T-cell (primary cell): ENCODE measurements around the gene TMPRSS2. TPM values are rescaled to one million over a fixed set of nuclear protein-coding genes. Genes with fewer than 3 reads are reported as not detected.

ENCODE experiments used
- ATAC-seq, 4 experiments: fragments of 200-7000 bp in 3 of 4; fragments of 150-1000 bp in 1 of 4; cut with Tn5 transposase; replicated peaks in 1 of 4; 1 replicate in 3 of 4; 2 replicates in 1 of 4; pipeline ENCODE4 v1.10.0; 2021; ENCODE audit warnings: moderate library complexity in 3 of 4, mild to moderate bottlenecking in 2 of 4, moderate number of reproducible peaks in 1 of 4
- CTCF ChIA-PET, 2 donors: fragments of 300-600 bp; sonication (Branson Sonifier 250); formaldehyde crosslinking; loops; one replicate each; lab custom pipeline; 2022; ENCODE audit warnings: antibody characterized with exemption in 2 of 2; lab: Charles Lee
- POLR2A ChIA-PET, 2 donors: fragments of 300-600 bp; sonication (Branson Sonifier 250); formaldehyde crosslinking; loops; one replicate each; lab custom pipeline; 2022; ENCODE audit warnings: antibody characterized with exemption in 2 of 2; lab: Charles Lee
- DNase-seq, 35 experiments: peaks; one replicate each; pipeline versions ENCODE4 v3.0.0 to v3.0.0-alpha.2; 2013 to 2023
- H3K27ac ChIP-seq: one replicate; pipeline ENCODE4 v1.5.1; 2013; ENCODE audit warnings: low read length
- H3K27me3 ChIP-seq, 2 experiments: replicated peaks in 1 of 2; 1 replicate in 1 of 2; 2 replicates in 1 of 2; pipeline versions ENCODE4 v1.6.1 to v1.7.0; 2013; ENCODE audit warnings: low read length in 1 of 2, mixed read lengths in 1 of 2; ENCODE audit not compliant: control insufficient read depth in 2 of 2, insufficient read depth in 2 of 2; ENCODE audit errors: extremely low read depth in 1 of 2
- H3K36me3 ChIP-seq, 2 donors: 1 replicate in 1 of 2; 2 replicates in 1 of 2; pipeline versions ENCODE4 v1.6.1 to v1.7.0; 2013; ENCODE audit warnings: low read length in 1 of 2; ENCODE audit not compliant: control insufficient read depth in 2 of 2, insufficient read depth in 1 of 2; ENCODE audit errors: extremely low read depth in 1 of 2
- H3K4me1 ChIP-seq, 2 experiments: 1 replicate in 1 of 2; 2 replicates in 1 of 2; pipeline versions ENCODE4 v1.6.1 to v1.7.0; 2013; ENCODE audit warnings: low read length in 2 of 2, mixed read lengths in 1 of 2; ENCODE audit not compliant: insufficient read depth in 2 of 2, control insufficient read depth in 1 of 2; ENCODE audit errors: extremely low read depth in 1 of 2
- H3K4me3 ChIP-seq, 2 donors: 1 replicate in 1 of 2; 2 replicates in 1 of 2; pipeline versions ENCODE4 v1.5.1 to v1.7.0; 2013; ENCODE audit warnings: mild to moderate bottlenecking in 2 of 2, low read length in 1 of 2, moderate library complexity in 1 of 2; ENCODE audit not compliant: control insufficient read depth in 1 of 2; ENCODE audit errors: extremely low read depth in 1 of 2
- H3K9me3 ChIP-seq: 2 replicates; pipeline ENCODE4 v1.7.0; 2013
- H3K27ac Mint-ChIP-seq, 2 donors: one replicate each; pipeline ENCODE4 v1.8.0; 2020 to 2021; ENCODE audit warnings: mild to moderate bottlenecking in 2 of 2, mixed read lengths in 2 of 2
- H3K27me3 Mint-ChIP-seq, 2 donors: one replicate each; pipeline ENCODE4 v1.8.0; 2021 to 2022; ENCODE audit warnings: mixed read lengths in 2 of 2
- H3K36me3 Mint-ChIP-seq: one replicate; pipeline ENCODE4 v1.8.0; 2021; ENCODE audit warnings: mixed read lengths
- H3K4me1 Mint-ChIP-seq, 3 donors: one replicate each; pipeline ENCODE4 v1.8.0; 2020 to 2022; ENCODE audit warnings: mixed read lengths in 3 of 3, mild to moderate bottlenecking in 1 of 3
- H3K4me3 Mint-ChIP-seq, 3 donors: one replicate each; pipeline ENCODE4 v1.8.0; 2020 to 2022; ENCODE audit warnings: mild to moderate bottlenecking in 3 of 3, mixed read lengths in 3 of 3, moderate library complexity in 3 of 3
- H3K9me3 Mint-ChIP-seq, 3 donors: one replicate each; pipeline ENCODE4 v1.8.0; 2020 to 2022; ENCODE audit warnings: mixed read lengths in 3 of 3
- WGBS: methylation state at CpG from one replicate; pipeline ENCODE4 v1.1.5; 2013; ENCODE audit warnings: missing lambda C conversion rate; ENCODE audit not compliant: insufficient coverage; 5-methylcytosine and 5-hydroxymethylcytosine counted together
- total RNA-seq, 35 experiments: library from RNA in 6 of 35; stranded (reverse) in 6 of 35; fragments of 120-200 nt in 1 of 35; gene quantifications; one replicate each; pipeline versions ENCODE4 v1.2.1 to v1.2.4 and lab custom pipeline; 2013 to 2026

TMPRSS2 gene
- total RNA-seq, 5 donors from 2014 or later (not counting 1 experiment from before 2014, with no cell fraction given): 0.35 to 0.73 (median 0.53) TPM; not detected in 2

DNA sequence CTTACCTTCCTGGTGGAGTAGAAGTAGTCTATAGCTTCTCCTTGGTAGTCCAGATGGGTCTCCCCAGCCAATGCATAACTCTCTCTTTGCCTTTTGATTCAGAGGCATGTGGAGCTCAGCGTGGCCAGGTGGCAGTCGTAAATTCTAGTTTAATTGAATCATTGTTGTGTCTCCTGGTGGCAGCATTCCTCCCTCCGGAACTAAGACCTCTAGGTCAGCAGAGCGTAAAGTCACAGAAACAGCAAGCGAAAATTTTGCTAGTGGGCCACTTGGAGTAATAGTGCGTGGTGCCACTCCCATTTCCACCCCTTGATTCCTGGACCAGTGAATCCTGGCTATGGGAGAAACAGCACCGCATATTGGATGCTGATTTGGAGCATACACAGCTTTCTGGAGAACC lies 3.9 kb upstream of the TMPRSS2 start:
- H3K36me3 ChIP-seq: no peaks in the 10 kb centered on the region
- DNase-seq: no peak
- Mint-ChIP-seq H3K4me3 (no peak overlapping the region), H3K36me3 (no peaks in the 10 kb centered on the region), H3K9me3 (no peaks in the 10 kb centered on the region), H3K4me1 (peaks cover 0 to 2% (median 0%) of the 10 kb centered on the region in 3 donors), H3K27me3 (peaks cover 26 to 29% of the 10 kb centered on the region in 2 donors), H3K27ac (no peak overlapping the region)
- peaks cover 5 to 30% of the 10 kb centered on the region in 2 experiments for H3K27me3 ChIP-seq
- H3K4me3 ChIP-seq: no peak overlapping the region
- CTCF ChIA-PET: no interaction called here
- H3K9me3 ChIP-seq: no peaks in the 10 kb centered on the region
- H3K4me1 ChIP-seq: peaks cover 0 to 3% of the 10 kb centered on the region in 2 experiments
- no peak for ATAC-seq
- WGBS: 74% methylated on average over 6 of the region's 7 CpGs
- POLR2A ChIA-PET: no interaction called here
- H3K27ac ChIP-seq: no peak overlapping the region

DNA sequence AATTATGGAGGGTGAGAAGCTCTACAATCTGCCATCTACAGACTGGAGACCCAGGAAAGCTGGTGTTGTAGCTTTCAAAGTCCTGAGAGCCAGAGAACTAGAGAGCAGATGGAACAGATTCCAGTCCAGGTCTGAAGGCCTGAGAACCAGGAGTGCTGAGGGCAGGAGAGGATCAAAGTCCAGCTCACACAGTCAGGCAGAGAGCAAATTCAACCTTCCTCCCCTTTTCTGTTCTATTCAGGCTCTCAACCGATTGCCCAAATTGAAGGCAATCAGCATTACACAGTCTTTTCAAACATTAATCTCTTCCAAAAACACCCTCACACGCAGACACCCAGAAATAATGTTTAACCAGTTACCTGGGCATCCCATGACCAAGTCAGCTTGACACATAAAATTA lies 2.5 kb upstream of the TMPRSS2 start:
- no peak for ATAC-seq
- Histone ChIP-seq H3K27me3 (peaks cover 8 to 43% of the 10 kb centered on the region in 2 experiments), H3K4me1 (peaks cover 0 to 3% of the 10 kb centered on the region in 2 experiments), H3K36me3 (no peaks in the 10 kb centered on the region), H3K4me3 (no peak overlapping the region), H3K9me3 (no peaks in the 10 kb centered on the region), H3K27ac (no peak overlapping the region)
- H3K36me3 Mint-ChIP-seq: no peaks in the 10 kb centered on the region
- 13% methylated on average over 1 of the region's 2 CpGs for WGBS
- ChIA-PET CTCF (no interaction called here), POLR2A (no interaction called here)
- H3K27ac Mint-ChIP-seq: no peak overlapping the region
- H3K9me3 Mint-ChIP-seq: no peaks in the 10 kb centered on the region
- DNase-seq: no peak
- H3K27me3 Mint-ChIP-seq: peaks cover 29 to 42% of the 10 kb centered on the region in 2 donors
- no peak overlapping the region for H3K4me3 Mint-ChIP-seq
- H3K4me1 Mint-ChIP-seq: peaks cover 0 to 2% (median 0%) of the 10 kb centered on the region in 3 donors

DNA sequence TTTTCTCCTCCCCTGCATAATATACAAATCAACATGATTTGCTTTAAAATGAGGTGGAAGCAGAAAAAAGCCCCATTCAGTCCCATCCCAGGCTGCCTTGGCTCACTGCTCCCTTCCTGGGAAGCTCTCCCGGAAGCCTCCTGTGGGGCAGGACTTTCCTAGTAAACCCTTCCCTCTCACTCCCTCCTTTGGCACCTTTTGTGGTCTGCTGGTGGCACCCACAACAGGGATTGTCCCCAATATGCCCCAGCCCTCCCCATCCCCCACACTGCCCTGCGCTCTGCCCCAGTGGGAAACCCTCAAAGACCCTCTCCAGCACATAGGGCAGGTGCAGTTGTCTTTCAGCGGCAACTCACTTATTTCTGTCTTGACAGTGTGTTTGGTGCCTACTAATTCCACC lies 1.8 kb upstream of the TMPRSS2 start:
- 38% methylated on average over 2 of the region's 3 CpGs for WGBS
- Mint-ChIP-seq H3K36me3 (no peaks in the 10 kb centered on the region), H3K27ac (no peak overlapping the region), H3K4me3 (no peak overlapping the region), H3K4me1 (peaks cover 0 to 2% (median 0%) of the 10 kb centered on the region in 3 donors), H3K27me3 (peaks cover 29 to 48% of the 10 kb centered on the region in 2 donors), H3K9me3 (no peaks in the 10 kb centered on the region)
- no peak overlapping the region for H3K4me3 ChIP-seq
- DNase-seq (no peak), ATAC-seq (no peak)
- no peaks in the 10 kb centered on the region for H3K9me3 ChIP-seq
- ChIA-PET POLR2A (no interaction called here), CTCF (interaction anchor here in 1 of 2 donors (0.5 kb wide), 1 partner anchor 607 kb away, joined by 3 read pairs; no protein-coding TSS in a partner anchor)
- peaks cover 0 to 3% of the 10 kb centered on the region in 2 experiments for H3K4me1 ChIP-seq
- no peaks in the 10 kb centered on the region for H3K36me3 ChIP-seq
- H3K27ac ChIP-seq: no peak overlapping the region
- H3K27me3 ChIP-seq: peaks cover 8 to 49% of the 10 kb centered on the region in 2 experiments

DNA sequence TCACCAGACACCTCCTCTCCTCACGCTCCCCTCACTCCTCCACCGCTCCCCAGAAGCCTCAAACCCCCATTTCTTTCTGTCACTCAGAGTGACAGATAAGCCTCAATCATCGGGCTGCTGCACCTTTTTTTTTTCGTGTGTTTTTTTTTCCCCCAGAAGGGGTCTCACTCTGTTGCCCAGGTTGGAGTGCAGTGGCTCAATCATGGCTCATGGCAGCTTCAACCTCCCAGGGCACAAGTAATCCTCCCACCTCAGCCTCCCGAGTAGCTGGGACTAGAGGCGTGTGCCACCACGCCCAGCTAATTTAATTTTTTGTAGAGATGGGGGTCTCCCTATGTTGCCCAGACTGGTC lies 1.2 kb upstream of the TMPRSS2 start:
- H3K4me3 Mint-ChIP-seq: peak overlapping the region in 1 of 3 donors; percentile 38
- Histone ChIP-seq H3K9me3 (no peaks in the 10 kb centered on the region), H3K36me3 (no peaks in the 10 kb centered on the region), H3K27me3 (peaks cover 8 to 55% of the 10 kb centered on the region in 2 experiments), H3K4me1 (peaks cover 0 to 3% of the 10 kb centered on the region in 2 experiments), H3K27ac (no peak overlapping the region), H3K4me3 (no peak overlapping the region)
- ATAC-seq (no peak), DNase-seq (no peak)
- 48% methylated on average over 2 of the region's 7 CpGs for WGBS
- peaks cover 34 to 54% of the 10 kb centered on the region in 2 donors for H3K27me3 Mint-ChIP-seq
- no peaks in the 10 kb centered on the region for H3K9me3 Mint-ChIP-seq
- POLR2A ChIA-PET: interaction anchor here in 1 of 2 donors (0.6 kb wide), 1 partner anchor 139 kb away, joined by 3 read pairs; no protein-coding TSS in a partner anchor
- H3K36me3 Mint-ChIP-seq: no peaks in the 10 kb centered on the region
- peaks cover 0 to 3% (median 0%) of the 10 kb centered on the region in 3 donors for H3K4me1 Mint-ChIP-seq
- CTCF ChIA-PET: no interaction called here
- no peak overlapping the region for H3K27ac Mint-ChIP-seq

DNA sequence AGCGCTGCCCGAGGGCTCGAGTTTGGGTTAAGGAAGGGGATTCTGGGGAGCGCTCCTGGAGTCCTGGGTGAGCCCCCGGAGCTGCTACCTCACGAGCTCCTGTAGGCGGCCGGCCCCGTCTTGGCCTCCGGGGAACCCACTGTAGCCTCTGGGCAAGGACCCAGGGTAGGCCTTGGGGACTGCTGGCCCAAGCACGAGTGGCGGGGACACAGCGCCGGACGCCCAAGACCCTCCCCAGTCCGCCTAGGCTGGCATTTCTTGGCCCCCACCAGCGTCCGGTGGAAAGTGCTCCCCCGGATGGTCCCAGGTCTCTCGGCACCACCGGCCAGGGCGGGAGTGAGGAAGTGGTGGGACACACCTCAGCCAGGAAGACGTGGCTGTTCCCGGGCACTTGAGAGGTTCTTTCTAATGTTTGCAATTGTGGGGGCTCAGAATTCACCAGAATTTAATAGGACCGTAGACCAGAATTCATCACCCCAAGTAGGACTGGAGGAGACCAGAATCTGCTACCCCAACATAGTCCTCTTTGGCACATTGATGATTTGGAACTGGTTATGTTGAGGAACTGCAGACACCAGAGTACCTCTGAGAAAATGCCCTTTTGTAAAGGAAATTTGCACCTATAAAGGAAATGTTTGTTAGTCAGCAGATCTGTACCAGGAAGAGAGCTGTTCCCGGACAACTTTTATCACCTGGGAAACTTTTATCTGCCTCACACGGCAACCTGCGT lies 622 bp upstream of the TMPRSS2 start:
- WGBS: 5% methylated on average over 21 of the region's 28 CpGs
- ChIA-PET CTCF (no interaction called here), POLR2A (interaction anchor here in 1 of 2 donors (0.6 kb wide), 1 partner anchor 139 kb away, joined by 3 read pairs; no protein-coding TSS in a partner anchor)
- Mint-ChIP-seq H3K9me3 (no peaks in the 10 kb centered on the region), H3K36me3 (no peaks in the 10 kb centered on the region), H3K4me3 (peak overlapping the region in 1 of 3 donors; percentile 38), H3K27ac (no peak overlapping the region), H3K4me1 (peaks cover 0 to 5% (median 0%) of the 10 kb centered on the region in 3 donors), H3K27me3 (peaks cover 35 to 56% of the 10 kb centered on the region in 2 donors)
- peaks cover 0 to 3% of the 10 kb centered on the region in 2 experiments for H3K4me1 ChIP-seq
- ATAC-seq: no peak
- no peaks in the 10 kb centered on the region for H3K9me3 ChIP-seq
- no peak for DNase-seq
- H3K27me3 ChIP-seq: peaks cover 8 to 59% of the 10 kb centered on the region in 2 experiments
- no peaks in the 10 kb centered on the region for H3K36me3 ChIP-seq
- no peak overlapping the region for H3K27ac ChIP-seq
- H3K4me3 ChIP-seq: no peak overlapping the region

DNA sequence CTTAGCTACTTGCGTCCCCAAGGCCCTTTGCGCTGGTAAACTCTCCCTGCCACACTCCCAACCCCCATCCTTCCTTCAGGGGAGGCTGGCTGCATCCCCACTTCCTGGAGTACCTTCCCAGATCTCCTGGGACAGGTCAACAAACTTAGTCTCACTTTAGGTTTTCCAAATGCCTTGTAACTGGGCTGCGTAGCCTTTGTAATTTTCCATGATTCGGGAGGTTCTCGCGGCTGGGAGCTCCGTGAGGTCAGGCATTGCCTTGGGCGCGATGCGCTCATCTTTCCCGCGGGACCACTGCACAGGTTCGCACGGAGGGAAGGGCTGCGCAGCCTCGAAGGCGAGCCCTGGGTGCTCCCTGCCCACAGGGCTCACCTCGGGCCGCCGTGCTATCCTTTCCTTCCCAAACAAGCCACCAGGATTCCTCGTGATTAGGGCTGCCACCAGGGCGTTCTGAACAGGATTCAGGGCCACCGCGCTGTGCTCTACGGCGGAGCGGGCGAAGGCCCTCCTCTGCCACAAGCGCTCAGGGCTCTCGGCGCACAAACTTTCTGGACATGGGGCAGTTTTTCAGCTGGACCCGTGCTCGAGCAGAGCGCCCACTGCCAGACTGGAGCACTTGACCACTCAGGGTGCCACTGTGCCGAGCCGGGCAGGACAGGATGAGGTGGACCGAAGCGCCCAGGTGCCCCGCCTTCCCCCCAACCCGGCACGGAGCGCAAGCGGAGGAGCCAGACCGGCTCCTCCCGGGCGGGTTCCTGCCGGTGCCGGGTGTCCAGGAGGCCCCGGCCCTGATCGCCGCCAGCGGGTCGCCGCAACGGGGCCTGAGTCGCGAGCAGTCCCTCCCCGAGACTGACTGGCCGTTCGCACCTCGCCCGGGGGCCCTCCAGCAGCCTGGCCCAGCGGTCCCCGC lies 1.1 kb downstream of the TMPRSS2 start:
- no peak overlapping the region for H3K27ac Mint-ChIP-seq
- WGBS: 6% methylated on average over 64 of the region's 64 CpGs
- H3K4me3 ChIP-seq: no peak overlapping the region
- H3K36me3 Mint-ChIP-seq: no peaks in the 10 kb centered on the region
- ATAC-seq: no peak
- no peaks in the 10 kb centered on the region for H3K9me3 ChIP-seq
- no peak overlapping the region for H3K27ac ChIP-seq
- CTCF ChIA-PET: no interaction called here
- H3K9me3 Mint-ChIP-seq: no peaks in the 10 kb centered on the region
- H3K4me1 Mint-ChIP-seq: peaks cover 0 to 5% (median 0%) of the 10 kb centered on the region in 3 donors
- DNase-seq: no peak
- peaks cover 0 to 3% of the 10 kb centered on the region in 2 experiments for H3K4me1 ChIP-seq
- H3K27me3 Mint-ChIP-seq: peaks cover 37 to 56% of the 10 kb centered on the region in 2 donors
- peaks cover 8 to 61% of the 10 kb centered on the region in 2 experiments for H3K27me3 ChIP-seq
- H3K4me3 Mint-ChIP-seq: no peak overlapping the region
- no peaks in the 10 kb centered on the region for H3K36me3 ChIP-seq
- POLR2A ChIA-PET: no interaction called here
